Keratinocyte (primary cell): ENCODE measurements around the gene ZBTB11. TPM values are rescaled to one million over a fixed set of nuclear protein-coding genes. Genes with fewer than 3 reads are reported as not detected.

Source experiments
- DNase-seq: peaks from one replicate; pipeline ENCODE4 v3.0.0-alpha.2; 2011; ENCODE audit warnings: low read depth, missing footprints, low spot score
- FAIRE-seq: peaks from 2 replicates; lab custom pipeline; 2011; peaks lifted over from hg19 to GRCh38; lab: Jason Lieb, UNC
- H2AFZ ChIP-seq: 2 replicates; pipeline ENCODE4 v1.6.0; 2012; ENCODE audit warnings: low read length, control low read depth, inconsistent platforms; ENCODE audit not compliant: control insufficient read depth
- H3K27ac ChIP-seq: 2 replicates; pipeline ENCODE4 v1.5.1; 2011; ENCODE audit warnings: low read length; ENCODE audit not compliant: control insufficient read depth, insufficient read depth
- H3K27me3 ChIP-seq: 3 replicates; pipeline ENCODE4 v1.6.0; 2011; ENCODE audit warnings: low read length; ENCODE audit not compliant: control insufficient read depth, insufficient read depth; ENCODE audit errors: extremely low read depth
- H3K36me3 ChIP-seq, 2 experiments: 2 replicates in 1 of 2; 3 replicates in 1 of 2; pipeline ENCODE4 v1.5.1; 2011; ENCODE audit warnings: low read length in 2 of 2, mild to moderate bottlenecking in 1 of 2; ENCODE audit not compliant: control insufficient read depth in 2 of 2, insufficient read depth in 2 of 2; ENCODE audit errors: extremely low read depth in 1 of 2
- H3K4me1 ChIP-seq: 3 replicates; pipeline ENCODE4 v1.5.1; 2011; ENCODE audit warnings: low read length; ENCODE audit not compliant: control insufficient read depth, insufficient read depth; ENCODE audit errors: extremely low read depth
- H3K4me2 ChIP-seq: 3 replicates; pipeline ENCODE4 v1.6.0; 2011; ENCODE audit warnings: low read depth, low read length; ENCODE audit not compliant: control insufficient read depth, insufficient read depth; ENCODE audit errors: extremely low read depth
- H3K4me3 ChIP-seq, 3 experiments: fragments of 200-600 bp in 1 of 3; sonication (generic) in 1 of 3; 2 replicates in 2 of 3; 3 replicates in 1 of 3; pipeline ENCODE4 v1.5.1; 2011 to 2016; ENCODE audit warnings: low read length in 3 of 3, mild to moderate bottlenecking in 3 of 3, control low read depth in 2 of 3, inconsistent platforms in 1 of 3, low read depth in 1 of 3, mixed read lengths in 1 of 3, mixed run types in 1 of 3, moderate library complexity in 1 of 3; ENCODE audit not compliant: control insufficient read depth in 2 of 3, insufficient read depth in 2 of 3; ENCODE audit errors: extremely low read depth in 1 of 3
- H3K79me2 ChIP-seq: 2 replicates; pipeline ENCODE4 v1.6.0; 2012; ENCODE audit warnings: low read length; ENCODE audit not compliant: control insufficient read depth, insufficient read depth
- H3K9ac ChIP-seq: 3 replicates; pipeline ENCODE4 v1.6.0; 2011; ENCODE audit warnings: low read length; ENCODE audit not compliant: control insufficient read depth, insufficient read depth; ENCODE audit errors: extremely low read depth
- H3K9me1 ChIP-seq: 3 replicates; pipeline ENCODE4 v1.6.0; 2011; ENCODE audit warnings: low read length; ENCODE audit not compliant: control insufficient read depth, insufficient read depth; ENCODE audit errors: extremely low read depth
- H3K9me3 ChIP-seq: 2 replicates; pipeline ENCODE4 v1.5.1; 2012; ENCODE audit warnings: low read depth, low read length; ENCODE audit not compliant: control insufficient read depth
- H4K20me1 ChIP-seq: 3 replicates; pipeline ENCODE4 v1.6.0; 2011; ENCODE audit warnings: low read length; ENCODE audit not compliant: control insufficient read depth, insufficient read depth; ENCODE audit errors: extremely low read depth
- EZH2 ChIP-seq: IDR thresholded peaks from one replicate; pipeline ENCODE4 v1.6.1; 2012; ENCODE audit warnings: inconsistent platforms, mild to moderate bottlenecking, low read length, moderate library complexity
- dilution Hi-C: fragments of 300-500 bp; cut with MboI; formaldehyde crosslinking; loops from one replicate; pipeline ENCODE4 v1.7.0; 2020; ENCODE audit warnings: low sequenced_read_pairs; ENCODE audit not compliant: extremely low pct_ligation_motif_present
- polyA plus RNA-seq, 5 experiments: library from polyadenylated mRNA; depleted of rRNA in 3 of 5; stranded (reverse) in 3 of 5; stranded (forward) in 1 of 5; unstranded in 1 of 5; fragments of >200 nt; gene quantifications; 1 replicate in 1 of 5; 2 replicates in 3 of 5; 3 replicates in 1 of 5; pipeline versions ENCODE4 v1.2.1 to v1.2.3, GENCODE V29; 2011 to 2012; ENCODE audit warnings: missing spikeins in 2 of 5, low read depth in 1 of 5, low replicate concordance in 1 of 5
- small RNA-seq, 3 experiments: library from RNA; depleted of rRNA; stranded (forward); fragments of <200 nt; gene quantifications; one replicate each; pipeline ENCODE3, GENCODE V24; 2012; ENCODE audit warnings: low read depth in 3 of 3, low replicate concordance in 1 of 3; ENCODE audit not compliant: insufficient read length in 3 of 3
- TF ChIP-seq, protein P1 (sequence below), 3 experiments: IDR thresholded peaks in 1 of 3; conservative IDR thresholded peaks in 1 of 3; optimal IDR thresholded peaks in 1 of 3; 2 replicates in 2 of 3; 3 replicates in 1 of 3; pipeline versions ENCODE3 to v1.5.1; 2011; ENCODE audit warnings: low read length in 3 of 3, mild to moderate bottlenecking in 3 of 3, moderate library complexity in 2 of 3, control low read depth in 1 of 3, inconsistent platforms in 1 of 3; ENCODE audit not compliant: insufficient read depth in 2 of 3; ENCODE audit errors: extremely low read depth in 1 of 3

The ZBTB11 gene
- polyA plus RNA-seq, 1 donor (not counting 4 experiments of a cell fraction or from before 2014, with no cell fraction given) = 19.7 TPM

DNA sequence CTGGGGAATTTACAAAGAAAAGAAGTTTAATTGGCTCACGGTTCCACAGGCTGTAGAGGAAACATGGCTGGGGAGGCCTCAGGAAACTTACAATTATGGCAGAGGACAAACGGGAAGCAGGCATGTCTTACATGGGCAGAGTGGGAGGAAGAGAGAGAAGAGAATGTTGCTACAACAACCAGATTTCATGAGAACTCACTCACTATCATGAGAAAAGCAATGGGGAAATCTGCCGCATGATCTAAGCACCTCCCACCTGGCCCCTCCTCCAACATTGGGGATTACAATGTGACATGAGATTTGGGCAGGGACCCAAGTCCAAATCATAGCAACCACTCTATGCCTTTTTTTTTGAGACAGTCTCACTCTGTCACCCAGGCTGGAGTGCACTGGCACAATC, 74.2 kb downstream of the ZBTB11 start:
- TF ChIP-seq EZH2 = no peak
- TF ChIP-seq, protein P1, sequence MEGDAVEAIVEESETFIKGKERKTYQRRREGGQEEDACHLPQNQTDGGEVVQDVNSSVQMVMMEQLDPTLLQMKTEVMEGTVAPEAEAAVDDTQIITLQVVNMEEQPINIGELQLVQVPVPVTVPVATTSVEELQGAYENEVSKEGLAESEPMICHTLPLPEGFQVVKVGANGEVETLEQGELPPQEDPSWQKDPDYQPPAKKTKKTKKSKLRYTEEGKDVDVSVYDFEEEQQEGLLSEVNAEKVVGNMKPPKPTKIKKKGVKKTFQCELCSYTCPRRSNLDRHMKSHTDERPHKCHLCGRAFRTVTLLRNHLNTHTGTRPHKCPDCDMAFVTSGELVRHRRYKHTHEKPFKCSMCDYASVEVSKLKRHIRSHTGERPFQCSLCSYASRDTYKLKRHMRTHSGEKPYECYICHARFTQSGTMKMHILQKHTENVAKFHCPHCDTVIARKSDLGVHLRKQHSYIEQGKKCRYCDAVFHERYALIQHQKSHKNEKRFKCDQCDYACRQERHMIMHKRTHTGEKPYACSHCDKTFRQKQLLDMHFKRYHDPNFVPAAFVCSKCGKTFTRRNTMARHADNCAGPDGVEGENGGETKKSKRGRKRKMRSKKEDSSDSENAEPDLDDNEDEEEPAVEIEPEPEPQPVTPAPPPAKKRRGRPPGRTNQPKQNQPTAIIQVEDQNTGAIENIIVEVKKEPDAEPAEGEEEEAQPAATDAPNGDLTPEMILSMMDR (optimal IDR thresholded peaks at IDR 0.05 in 1 of 3, IDR thresholded peaks at IDR 0.05 in 1 of 3, conservative IDR thresholded peaks at IDR 0.05 in 1 of 3; ENCODE audit: extremely low read depth in 1 of 3, insufficient read depth in 2 of 3, low read length in 3 of 3) = no peak
- DNase-seq (no peak), FAIRE-seq (no peak)
- H4K20me1 ChIP-seq = no peaks in the 10 kb centered on the region
- no peaks in the 10 kb centered on the region for H3K79me2 ChIP-seq
- no peak overlapping the region for H2AFZ ChIP-seq
- H3K27ac ChIP-seq = peak overlapping the region; percentile 78
- H3K4me1 ChIP-seq = peaks cover 11% of the 10 kb centered on the region
- H3K9ac ChIP-seq = no peak overlapping the region
- no peak overlapping the region for H3K4me3 ChIP-seq
- H3K9me1 ChIP-seq = no peaks in the 10 kb centered on the region
- H3K9me3 ChIP-seq = no peaks in the 10 kb centered on the region
- H3K36me3 ChIP-seq = no peaks in the 10 kb centered on the region
- H3K27me3 ChIP-seq = no peaks in the 10 kb centered on the region
- no peak overlapping the region for H3K4me2 ChIP-seq
- dilution Hi-C loops = no loop called here

Small RNAs within 50 kb of the gene (small RNA-seq; reads per million reads assigned to genes)
- gene RF00019 = 0 reads per million in 3 experiments
- 0 reads per million in 3 experiments for gene RNU6-1256P
- 0 to 0.33 (median 0.13) reads per million in 3 experiments for gene RNY1P12

Other genes starting within 250 kb of the ZBTB11 start
- gene SENP7, start 163.9 kb downstream of the ZBTB11 start, polyA plus RNA-seq = 2.7 to 7.4 TPM (median 5.2 TPM) in 3 replicates
- gene TRMT10C, start 115.3 kb downstream of the ZBTB11 start, polyA plus RNA-seq = 21.6 to 35.5 TPM (median 25.6 TPM) in 3 replicates
- 37.9 to 97.8 TPM (median 73.0 TPM) in 3 replicates for gene PCNP, start 103.0 kb downstream of the ZBTB11 start, polyA plus RNA-seq
- gene RPL24, start 9.6 kb upstream of the ZBTB11 start, polyA plus RNA-seq = 787 to 1,581 TPM (median 1,426 TPM) in 3 replicates
- gene CEP97, start 47.5 kb upstream of the ZBTB11 start, polyA plus RNA-seq = 1.6 to 3.6 TPM (median 2.6 TPM) in 3 replicates
- 15.8 to 19.9 TPM (median 16.8 TPM) in 3 replicates for gene NXPE3, start 102.1 kb upstream of the ZBTB11 start, polyA plus RNA-seq
- gene NFKBIZ, start 172.4 kb upstream of the ZBTB11 start, polyA plus RNA-seq = 24.6 to 133 TPM (median 88.9 TPM) in 3 replicates